Thymus (tissue), 11 donors: Measurements from ENCODE around the gene IGSF3. TPM values are rescaled to one million over a fixed set of nuclear protein-coding genes. Genes with fewer than 3 reads are reported as not detected.
A peak's percentile ranks its signal among the peaks of the same experiment; 100 is the strongest.

Source experiments
- DNase-seq, 9 donors: peaks; one replicate each; pipeline ENCODE4 v3.0.0-alpha.2; 2013; ENCODE audit warnings: low spot score in 9 of 9, low read depth in 6 of 9, missing footprints in 1 of 9
- H3K27ac ChIP-seq, 2 donors: one replicate each; pipeline ENCODE4 v1.5.1; 2013; ENCODE audit warnings: control low read depth in 1 of 2, low read depth in 1 of 2, low read length in 1 of 2, mild to moderate bottlenecking in 1 of 2, moderate library complexity in 1 of 2
- H3K27me3 ChIP-seq, 2 donors: one replicate each; pipeline ENCODE4 v1.5.1; 2013; ENCODE audit warnings: low read length in 1 of 2; ENCODE audit not compliant: control insufficient read depth in 2 of 2, insufficient read depth in 1 of 2
- H3K36me3 ChIP-seq, 2 donors: one replicate each; pipeline ENCODE4 v1.5.1; 2013; ENCODE audit warnings: low read length in 1 of 2, mild to moderate bottlenecking in 1 of 2, moderate library complexity in 1 of 2; ENCODE audit not compliant: control insufficient read depth in 2 of 2, insufficient read depth in 2 of 2
- H3K4me1 ChIP-seq, 2 donors: one replicate each; pipeline ENCODE4 v1.5.1; 2013; ENCODE audit warnings: low read length in 2 of 2; ENCODE audit not compliant: control insufficient read depth in 2 of 2, insufficient read depth in 2 of 2
- H3K4me3 ChIP-seq, 2 donors: one replicate each; pipeline ENCODE4 v1.5.1; 2013; ENCODE audit warnings: low read length in 2 of 2, control low read depth in 1 of 2, mild to moderate bottlenecking in 1 of 2
- H3K9me3 ChIP-seq, 2 donors: one replicate each; pipeline ENCODE4 v1.5.1; 2013; ENCODE audit warnings: low read length in 1 of 2, mild to moderate bottlenecking in 1 of 2; ENCODE audit not compliant: control insufficient read depth in 2 of 2, insufficient read depth in 1 of 2
- WGBS: extraction: QIAGEN DNeasy Blood & Tissue Kit; methylation state at CpG from one replicate; pipeline ENCODE4 v1.1.7; 2013; 5-methylcytosine and 5-hydroxymethylcytosine counted together
- polyA plus RNA-seq: library from polyadenylated mRNA; stranded (reverse); fragments of 200-250 nt; gene quantifications from one replicate; pipeline ENCODE4 v1.2.3, GENCODE V29; 2013
- total RNA-seq: library from RNA; stranded (reverse); fragments of 120-200 nt; gene quantifications from one replicate; pipeline ENCODE4 v1.2.4, GENCODE V29; 2013
- donor health status: healthy.

IGSF3 gene
- total and polyA plus RNA-seq, 2 donors, result 6.4 to 12.5 TPM

DNA sequence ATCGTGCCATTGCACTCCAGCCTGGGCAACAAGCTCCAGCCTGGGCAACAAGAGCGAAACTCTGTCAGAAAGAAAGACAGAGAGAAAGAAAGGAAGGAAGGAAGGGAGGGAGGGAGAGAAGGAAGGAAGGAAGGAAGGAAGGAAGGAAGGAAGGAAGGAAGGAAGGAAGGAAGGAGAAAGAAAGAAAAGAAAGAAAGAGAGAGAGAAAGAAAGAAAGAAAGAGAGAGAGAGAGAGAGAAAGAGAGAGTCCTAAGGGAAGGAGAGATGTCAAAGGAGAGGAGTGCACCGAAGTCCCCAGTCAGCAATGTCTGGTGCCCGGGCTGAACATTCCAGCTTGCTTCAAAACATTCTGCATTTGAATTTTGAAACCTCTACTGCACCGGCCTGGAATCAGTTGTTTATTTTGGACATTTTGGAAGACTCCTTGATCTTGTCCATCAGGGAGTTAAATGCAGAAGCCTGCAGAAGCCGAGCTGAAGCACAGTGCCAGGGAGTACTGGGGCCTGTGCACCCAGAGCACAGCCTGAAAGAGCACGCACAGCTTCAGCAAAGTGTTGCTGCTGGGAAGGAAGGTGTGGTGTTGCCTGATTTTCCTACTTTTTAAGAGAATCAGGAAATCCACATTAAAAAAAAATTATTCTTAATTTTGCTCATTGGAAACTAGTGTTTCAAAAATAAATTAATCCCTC, 3.7 kb upstream of the IGSF3 start:
- no peaks in the 10 kb centered on the region for H3K36me3 ChIP-seq
- peaks cover 4 to 14% of the 10 kb centered on the region in 2 donors for H3K4me1 ChIP-seq
- H3K27me3 ChIP-seq, result peaks cover 13 to 50% of the 10 kb centered on the region in 2 donors
- H3K27ac ChIP-seq, result no peak overlapping the region
- WGBS, result 93% methylated on average over 7 of the region's 7 CpGs
- no peaks in the 10 kb centered on the region for H3K9me3 ChIP-seq
- DNase-seq, result no peak
- H3K4me3 ChIP-seq, result no peak overlapping the region

DNA sequence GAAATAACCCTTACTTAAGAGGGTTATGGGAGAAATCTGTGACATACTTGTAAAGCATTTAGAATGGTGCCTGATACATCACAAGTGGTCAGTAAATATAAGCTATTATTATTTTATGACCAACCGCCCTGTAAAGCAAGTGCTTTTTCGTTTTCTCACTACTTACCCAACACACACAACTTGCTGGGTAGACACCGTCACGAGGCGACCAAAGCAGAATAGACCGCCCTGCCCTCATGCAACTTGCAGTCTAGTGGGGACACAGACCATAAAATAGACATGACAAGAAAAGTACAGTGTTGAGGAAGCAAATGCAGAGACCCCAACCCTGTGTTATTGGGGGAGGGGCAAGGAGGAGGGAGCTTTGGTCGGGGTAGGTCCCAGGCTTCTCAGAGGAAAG, 744 bp upstream of the IGSF3 start:
- H3K9me3 ChIP-seq, result no peaks in the 10 kb centered on the region
- no peak overlapping the region for H3K27ac ChIP-seq
- H3K4me3 ChIP-seq, result no peak overlapping the region
- peaks cover 25 to 71% of the 10 kb centered on the region in 2 donors for H3K27me3 ChIP-seq
- no peak for DNase-seq
- H3K36me3 ChIP-seq, result no peaks in the 10 kb centered on the region
- H3K4me1 ChIP-seq, result peaks cover 18 to 31% of the 10 kb centered on the region in 2 donors
- 90% methylated on average over 7 of the region's 7 CpGs for WGBS

GRCh38 chr1:116667078-116667574, 407 bp downstream of the IGSF3 start:
- no peak overlapping the region for H3K27ac ChIP-seq
- H3K4me1 ChIP-seq, result peaks cover 19 to 30% of the 10 kb centered on the region in 2 donors
- H3K9me3 ChIP-seq, result no peaks in the 10 kb centered on the region
- 1% methylated on average over 45 of the region's 45 CpGs for WGBS
- DNase-seq, result peak in 1 of 9 donors; percentile 21
- H3K36me3 ChIP-seq, result no peaks in the 10 kb centered on the region
- H3K27me3 ChIP-seq, result peaks cover 25 to 76% of the 10 kb centered on the region in 2 donors
- H3K4me3 ChIP-seq, result peak overlapping the region; percentile 46 to 59

DNA sequence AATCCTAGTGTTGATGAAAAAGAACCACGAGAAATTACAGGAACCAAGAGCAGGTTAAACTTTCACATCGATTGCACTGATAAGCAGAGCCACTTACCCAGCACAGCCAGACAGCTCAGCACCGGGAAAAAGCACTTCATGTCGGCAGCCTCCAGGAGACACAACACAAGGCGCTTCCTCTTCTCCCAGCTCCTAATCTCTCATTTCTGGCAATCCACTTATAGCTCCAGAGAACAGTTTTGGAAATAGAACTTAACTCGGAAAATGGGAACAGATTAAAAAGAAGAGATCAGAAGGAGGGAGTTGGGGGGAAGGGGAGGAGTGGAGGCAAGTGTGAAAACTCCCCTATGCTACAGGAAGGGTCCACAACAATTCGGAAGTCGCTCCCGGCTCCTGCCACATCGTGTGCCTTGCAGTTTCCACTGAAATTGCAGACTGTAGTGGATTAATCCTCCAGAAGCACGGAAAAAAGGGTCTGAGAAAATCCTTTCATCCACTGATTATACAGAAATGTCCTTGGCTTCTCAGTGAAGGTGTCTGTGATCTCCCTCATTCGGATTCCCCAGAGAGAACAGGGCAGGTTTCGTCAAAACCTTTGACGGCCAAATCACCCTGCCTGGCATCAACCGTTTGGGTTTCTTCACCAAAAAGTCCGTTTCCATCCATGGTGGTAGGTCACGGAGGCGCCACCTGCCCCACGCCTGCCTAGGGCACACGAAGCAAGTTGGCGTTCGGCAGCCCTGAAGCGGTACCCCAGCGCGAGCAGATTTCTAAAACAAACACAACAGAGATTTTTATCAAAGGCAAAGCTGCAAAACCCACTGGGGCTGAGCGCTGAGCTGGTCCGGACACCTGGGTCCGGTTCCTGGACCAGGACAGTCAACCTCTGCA, 1.1 kb downstream of the IGSF3 start:
- H3K4me1 ChIP-seq, result peaks cover 19 to 30% of the 10 kb centered on the region in 2 donors
- H3K36me3 ChIP-seq, result no peaks in the 10 kb centered on the region
- no peak overlapping the region for H3K27ac ChIP-seq
- no peaks in the 10 kb centered on the region for H3K9me3 ChIP-seq
- peaks cover 25 to 75% of the 10 kb centered on the region in 2 donors for H3K27me3 ChIP-seq
- peak overlapping the region; percentile 46 to 59 for H3K4me3 ChIP-seq
- WGBS, result 4% methylated on average over 28 of the region's 28 CpGs
- peak in 2 of 9 donors; percentile 15 to 47 for DNase-seq

GRCh38 chr1:116664978-116665371, 2.6 kb downstream of the IGSF3 start:
- DNase-seq, result no peak
- Histone ChIP-seq H3K4me1 (peaks cover 19 to 30% of the 10 kb centered on the region in 2 donors), H3K36me3 (no peaks in the 10 kb centered on the region), H3K27ac (no peak overlapping the region), H3K27me3 (peaks cover 25 to 69% of the 10 kb centered on the region in 2 donors), H3K9me3 (no peaks in the 10 kb centered on the region), H3K4me3 (no peak overlapping the region)
- WGBS, result 83% methylated on average over 4 of the region's 4 CpGs

DNA sequence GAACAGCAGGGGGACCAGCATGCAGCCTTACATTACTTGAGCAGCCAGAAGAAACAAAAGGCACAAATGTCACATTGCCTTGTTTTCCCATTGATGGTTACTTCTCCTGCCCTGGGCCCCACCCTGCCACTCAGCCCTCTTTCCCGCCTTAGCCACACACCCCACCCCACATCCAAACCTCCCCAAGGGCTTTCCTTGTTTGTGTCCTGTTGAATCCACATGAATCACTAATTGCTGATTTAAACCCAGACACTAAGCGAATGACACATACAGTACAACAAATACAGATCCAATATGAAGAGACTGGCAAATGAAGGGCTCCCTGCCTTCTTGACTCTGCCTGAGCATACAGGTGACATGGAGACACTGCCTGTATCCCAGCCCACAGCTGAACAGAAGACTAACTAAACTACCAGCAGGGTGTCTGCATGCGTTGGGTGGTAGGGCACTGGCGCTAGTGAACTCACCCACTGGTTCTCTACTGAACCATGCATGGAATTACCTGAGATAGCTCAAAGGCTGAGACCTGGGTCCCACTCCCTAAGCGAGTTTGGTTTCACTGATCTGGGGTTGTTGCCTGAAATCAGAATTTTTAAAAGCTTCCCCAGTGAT, 3.1 kb downstream of the IGSF3 start:
- 90% methylated on average over 5 of the region's 5 CpGs for WGBS
- DNase-seq, result no peak
- no peaks in the 10 kb centered on the region for H3K9me3 ChIP-seq
- no peak overlapping the region for H3K4me3 ChIP-seq
- peaks cover 19 to 30% of the 10 kb centered on the region in 2 donors for H3K4me1 ChIP-seq
- no peaks in the 10 kb centered on the region for H3K36me3 ChIP-seq
- peaks cover 25 to 66% of the 10 kb centered on the region in 2 donors for H3K27me3 ChIP-seq
- H3K27ac ChIP-seq, result no peak overlapping the region

- peaks cover 19 to 30% of the 10 kb centered on the region in 2 donors for H3K4me1 ChIP-seq
- no peaks in the 10 kb centered on the region for H3K36me3 ChIP-seq
- H3K27ac ChIP-seq, result no peak overlapping the region
- 5% methylated on average over 2 of the region's 2 CpGs for WGBS
- no peak overlapping the region for H3K4me3 ChIP-seq
- H3K9me3 ChIP-seq, result no peaks in the 10 kb centered on the region
- DNase-seq, result peak in 7 of 9 donors; percentile 22 to 80 (median 48)
- peaks cover 25 to 61% of the 10 kb centered on the region in 2 donors for H3K27me3 ChIP-seq
These were observed 3.7 kb downstream of the IGSF3 start for GRCh38 chr1:116663821-116664220.

DNA sequence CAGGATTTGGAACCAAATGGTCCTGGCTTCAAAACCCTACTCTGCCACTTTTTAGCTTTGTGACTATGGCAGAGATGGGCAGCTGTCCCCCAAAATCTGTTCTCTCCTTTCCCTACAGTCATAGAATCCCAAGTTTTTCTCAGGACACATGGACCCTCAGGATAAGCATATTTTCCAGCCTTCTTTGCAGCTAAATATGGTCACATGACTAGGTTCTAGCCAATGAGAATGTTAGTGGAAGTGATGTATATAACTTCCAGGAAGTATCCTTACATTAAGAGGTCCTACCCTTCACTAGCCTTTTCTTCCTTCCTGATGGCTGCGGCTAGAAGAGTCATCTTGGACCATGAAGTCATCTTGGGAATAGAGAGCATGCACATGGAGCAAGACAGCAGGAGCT, 5.9 kb downstream of the IGSF3 start:
- no peaks in the 10 kb centered on the region for H3K9me3 ChIP-seq
- no peak for DNase-seq
- no peak overlapping the region for H3K27ac ChIP-seq
- WGBS, result 98% methylated on average over 1 of the region's 1 CpG
- peaks cover 13 to 39% of the 10 kb centered on the region in 2 donors for H3K27me3 ChIP-seq
- no peaks in the 10 kb centered on the region for H3K36me3 ChIP-seq
- H3K4me1 ChIP-seq, result peaks cover 18 to 24% of the 10 kb centered on the region in 2 donors
- no peak overlapping the region for H3K4me3 ChIP-seq
